GM19463 (cell line): ENCODE results near the gene UGT3A2.
"Not testable (repeated sequence)": the region's sequence is repeated elsewhere in the genome, so short reads cannot be mapped to it uniquely, and the experiment has no call there.

Experiments used
- ATAC-seq: cut with Tn5 transposase; IDR thresholded peaks from one replicate; pipeline ENCODE4 v1.9.1; 2021; ENCODE audit warnings: mild to moderate bottlenecking, moderate library complexity; ENCODE audit not compliant: unreplicated experiment

Gene UGT3A2

GRCh38 chr5:36054647-36055046, 12.0 kb downstream of the UGT3A2 start:
- ATAC-seq, result no peak

GRCh38 chr5:36052538-36052937, 14.1 kb downstream of the UGT3A2 start:
- ATAC-seq, result no peak

DNA sequence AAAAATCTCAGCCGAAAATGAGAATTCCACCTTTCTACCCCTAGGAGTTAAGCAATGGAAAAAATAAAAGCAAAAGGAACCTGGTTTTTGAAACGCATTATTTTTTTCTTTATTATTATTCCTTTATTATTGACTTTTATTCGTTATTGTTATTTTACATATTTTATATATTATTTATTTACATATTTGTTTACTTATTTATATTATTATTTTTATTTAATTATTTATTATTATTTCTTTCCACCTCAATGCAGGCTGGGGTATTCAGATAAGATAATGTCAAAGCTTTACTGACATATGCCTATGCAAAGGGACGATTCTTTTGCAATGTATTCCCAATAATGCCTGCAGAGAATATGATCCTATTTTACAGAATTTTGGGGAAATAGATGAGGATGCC, 16.7 kb downstream of the UGT3A2 start:
- ATAC-seq, result no peak

DNA sequence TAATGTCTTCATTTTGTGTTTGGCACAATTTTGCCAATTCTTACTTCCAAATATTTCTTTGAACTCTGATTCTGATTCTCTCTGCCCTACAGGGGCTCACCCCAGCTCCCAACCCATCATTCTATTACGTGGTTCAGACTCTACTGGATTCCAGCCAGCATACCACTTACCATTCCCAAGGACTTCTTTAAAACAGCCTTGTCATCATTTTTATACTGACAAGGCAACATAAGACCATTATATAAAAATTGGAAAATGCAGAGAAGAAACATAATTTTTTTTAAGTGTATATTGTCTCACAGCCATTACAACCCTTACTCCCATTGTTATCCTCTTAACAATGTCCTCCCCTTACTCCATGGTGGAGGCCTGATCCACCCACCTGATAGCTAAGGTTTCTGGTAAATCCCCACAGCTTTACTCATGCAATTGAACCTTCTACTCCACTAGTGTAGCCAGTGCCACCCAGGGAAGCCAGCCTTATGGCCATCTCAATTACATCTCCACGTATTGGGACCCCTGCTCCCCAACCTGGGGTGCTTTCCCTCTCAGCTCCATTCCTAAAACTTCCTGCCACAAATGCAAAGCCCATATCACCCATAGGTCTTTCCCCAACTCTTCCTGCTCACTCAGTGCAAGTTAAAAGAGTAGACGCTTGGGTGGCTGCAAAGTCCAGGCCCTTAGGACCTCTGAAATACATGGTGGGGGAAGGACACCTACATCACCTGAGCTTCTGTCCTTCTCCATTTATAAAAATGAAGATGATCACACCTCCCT, 19.1 kb downstream of the UGT3A2 start:
- no peak for ATAC-seq

GRCh38 chr5:36045895-36046294, 20.8 kb downstream of the UGT3A2 start:
- ATAC-seq, result no peak

DNA sequence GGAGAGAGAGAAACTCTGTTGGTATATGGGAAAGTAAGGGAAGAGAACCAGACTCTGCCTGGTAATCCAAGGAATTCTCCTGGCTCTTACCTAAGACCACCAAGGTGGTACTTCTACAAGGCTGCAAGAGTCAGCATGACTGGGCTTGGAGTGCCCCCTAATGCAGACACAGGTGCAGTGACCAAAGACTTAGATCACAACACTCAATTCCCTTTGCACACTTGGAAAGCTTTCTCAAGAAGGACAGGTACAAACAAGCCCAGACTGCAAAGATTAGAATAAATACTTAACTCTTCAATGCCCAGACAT, 25.2 kb downstream of the UGT3A2 start:
- ATAC-seq, result no peak

- ATAC-seq, result no peak
These were observed 25.8 kb downstream of the UGT3A2 start for GRCh38 chr5:36040651-36041536.

DNA sequence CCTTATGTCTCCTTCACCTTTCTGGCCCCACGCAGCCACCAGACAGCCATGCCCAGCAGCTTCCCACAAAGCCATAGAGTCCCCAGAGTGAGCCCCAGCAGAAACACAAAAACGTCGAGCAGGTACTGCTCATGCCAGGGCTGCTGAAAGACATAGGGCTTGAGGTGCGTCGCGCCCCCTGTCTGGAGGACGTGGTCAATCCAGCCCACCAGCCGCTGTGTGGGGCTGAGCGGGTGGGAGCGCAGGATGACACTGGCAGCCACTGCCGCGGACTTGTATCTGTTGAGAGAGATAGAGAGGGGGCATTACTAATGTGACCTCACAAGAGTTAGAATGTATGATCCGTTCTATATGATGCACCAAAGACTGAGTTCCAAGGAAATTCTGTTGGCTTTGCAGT, 31.0 kb downstream of the UGT3A2 start:
- no peak for ATAC-seq

DNA sequence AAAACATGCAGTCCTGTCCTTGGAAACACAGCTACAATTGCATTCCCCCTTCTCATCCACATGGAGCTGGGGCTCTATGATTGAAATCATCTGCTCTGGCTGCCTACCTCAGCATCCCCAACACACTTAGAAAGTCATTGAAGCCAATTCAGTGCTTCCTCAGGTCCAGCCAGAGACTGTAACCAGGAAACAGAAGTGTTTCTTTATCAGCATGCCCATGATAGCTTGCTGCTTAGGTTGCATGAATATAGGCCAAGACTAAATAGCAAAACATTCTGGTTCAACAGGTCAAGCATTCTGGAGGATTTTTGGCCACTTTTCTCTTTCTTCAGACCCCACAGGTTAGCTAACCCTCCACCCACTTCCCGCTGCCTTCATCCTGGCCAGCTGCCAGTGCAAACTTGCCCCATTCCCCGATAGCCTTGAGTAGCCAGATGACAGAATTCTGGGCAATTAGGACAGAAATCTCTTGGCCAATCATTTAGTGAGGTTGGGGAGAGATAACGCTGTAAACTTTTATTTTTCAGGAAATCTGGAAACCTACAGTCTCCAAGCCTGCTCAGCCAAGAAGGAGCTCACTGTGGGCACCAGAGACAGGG, 32.0 kb downstream of the UGT3A2 start:
- ATAC-seq, result not testable (repeated sequence)

- ATAC-seq, result no peak
These were observed 33.2 kb downstream of the UGT3A2 start for GRCh38 chr5:36033486-36033885.

DNA sequence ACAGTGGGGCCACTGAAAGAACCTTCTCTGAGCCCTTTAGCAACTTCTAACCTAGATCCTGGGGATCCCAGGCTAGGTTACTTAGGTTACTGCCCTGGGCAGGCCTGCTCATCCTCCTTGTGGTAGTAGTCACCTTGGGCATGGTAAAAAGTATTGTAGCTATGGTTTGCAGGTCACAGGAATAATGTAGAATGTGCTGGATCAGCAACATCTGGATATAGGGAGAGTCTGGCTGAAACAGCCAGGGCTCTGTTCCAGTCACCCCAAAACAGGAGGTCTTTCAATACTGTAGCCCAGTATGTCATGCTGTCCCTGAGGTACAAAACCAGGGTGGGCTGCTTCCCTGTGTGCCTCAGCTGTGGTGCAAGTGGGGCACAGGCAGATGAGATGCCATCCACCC, 33.6 kb downstream of the UGT3A2 start:
- no peak for ATAC-seq

GRCh38 chr5:36031223-36031622, 35.5 kb downstream of the UGT3A2 start:
- no peak for ATAC-seq

GRCh38 chr5:36029914-36030313, 36.8 kb downstream of the UGT3A2 start:
- no peak for ATAC-seq

GRCh38 chr5:36028816-36029465, 37.7 kb downstream of the UGT3A2 start:
- no peak for ATAC-seq

GRCh38 chr5:36027711-36028110, 39.0 kb downstream of the UGT3A2 start:
- no peak for ATAC-seq

GRCh38 chr5:36026706-36027465, 39.8 kb downstream of the UGT3A2 start:
- no peak for ATAC-seq

GRCh38 chr5:36022246-36022645, 44.4 kb downstream of the UGT3A2 start:
- ATAC-seq, result not testable (repeated sequence)

DNA sequence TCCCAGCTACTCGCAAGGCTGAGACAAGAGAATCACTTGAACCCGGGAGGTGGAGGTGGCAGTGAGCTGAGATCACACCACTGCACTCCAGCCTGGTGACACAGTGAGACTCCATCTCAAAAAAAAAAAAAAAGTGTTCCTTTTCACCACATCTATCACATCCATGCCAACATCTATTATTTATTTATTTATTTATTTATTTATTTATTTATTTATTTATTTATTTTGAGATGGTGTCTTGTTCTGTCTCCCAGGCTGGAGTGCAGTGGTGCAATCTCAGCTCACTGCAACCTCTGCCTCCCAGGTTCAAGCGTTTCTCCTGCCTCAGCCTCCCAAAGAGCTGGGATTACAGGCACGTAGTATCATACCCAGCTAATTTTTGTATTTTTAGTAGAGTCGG, 47.1 kb downstream of the UGT3A2 start:
- ATAC-seq, result not testable (repeated sequence)

DNA sequence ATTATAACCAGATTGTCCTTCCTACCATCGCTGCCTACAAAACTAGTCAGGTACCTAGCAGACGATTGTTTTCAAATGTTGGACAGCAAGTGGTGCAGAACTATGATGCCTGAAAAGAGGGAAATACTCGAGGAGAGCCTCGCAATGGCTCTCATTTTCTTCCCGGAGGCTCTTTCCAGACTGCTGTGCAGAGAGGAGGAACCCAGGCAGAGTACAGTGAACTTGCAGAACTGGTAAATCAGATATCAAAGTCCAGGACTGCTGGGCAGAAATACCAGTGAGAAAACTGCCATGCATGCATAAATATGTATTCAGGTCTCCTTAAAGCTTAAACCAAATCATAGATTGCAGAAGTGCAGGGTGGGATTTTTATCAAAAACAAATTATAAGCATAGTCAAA, 49.1 kb downstream of the UGT3A2 start:
- ATAC-seq, result no peak

GRCh38 chr5:36017004-36017403, 49.7 kb downstream of the UGT3A2 start:
- no peak for ATAC-seq

GRCh38 chr5:36013182-36013581, 53.5 kb downstream of the UGT3A2 start:
- ATAC-seq, result no peak
